CD1c-positive myeloid dendritic cell (primary cell): ENCODE data around the gene PPP4R3A.
"Not testable (repeated sequence)": the region's sequence is repeated elsewhere in the genome, so short reads cannot be mapped to it uniquely, and the experiment has no call there.

ENCODE experiments used
- DNase-seq: peaks from one replicate; pipeline ENCODE4 v3.0.0-alpha.2; 2016; ENCODE audit errors: extremely low spot score

Gene PPP4R3A

DNA sequence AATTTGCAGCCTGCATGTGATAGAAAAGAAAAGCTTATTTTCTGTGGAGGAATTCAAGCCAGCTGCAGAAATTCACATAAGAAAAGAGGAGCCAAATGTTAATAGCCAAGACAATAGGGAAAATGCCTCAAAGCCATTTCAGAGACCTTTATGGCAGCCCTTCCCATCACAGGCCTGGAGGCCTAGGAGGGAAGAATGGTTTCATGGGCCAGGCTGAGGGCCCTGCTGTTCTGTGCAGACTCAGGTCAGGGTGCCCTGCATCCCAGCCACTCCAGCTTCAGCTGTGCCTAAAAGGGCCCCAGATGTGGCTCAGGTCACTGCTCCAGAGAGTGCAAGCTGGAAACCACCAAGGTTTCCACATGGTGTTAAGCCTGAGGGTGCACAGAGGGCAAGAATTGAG lies 71.3 kb downstream of the PPP4R3A start:
- no peak for DNase-seq

DNA sequence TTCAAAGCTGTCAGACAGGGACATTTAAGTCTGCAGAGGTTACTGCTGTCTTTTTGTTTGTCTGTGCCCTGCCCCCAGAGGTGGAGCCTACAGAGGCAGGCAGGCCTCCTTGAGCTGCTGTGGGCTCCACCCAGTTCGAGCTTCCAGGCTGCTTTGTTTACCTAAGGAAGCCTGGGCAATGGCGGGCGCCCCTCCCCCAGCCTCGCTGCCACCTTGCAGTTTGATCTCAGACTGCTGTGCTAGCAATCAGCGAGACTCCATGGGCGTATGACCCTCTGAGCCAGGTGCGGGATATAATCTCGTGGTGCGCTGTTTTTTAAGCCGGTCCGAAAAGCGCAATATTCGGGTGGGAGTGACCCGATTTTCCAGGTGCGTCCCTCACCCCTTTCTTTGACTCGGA lies 73.8 kb downstream of the PPP4R3A start:
- DNase-seq, result not testable (repeated sequence)

- no peak for DNase-seq
Measured at GRCh38 chr14:91429385-91429784, 80.7 kb downstream of the PPP4R3A start.

DNA sequence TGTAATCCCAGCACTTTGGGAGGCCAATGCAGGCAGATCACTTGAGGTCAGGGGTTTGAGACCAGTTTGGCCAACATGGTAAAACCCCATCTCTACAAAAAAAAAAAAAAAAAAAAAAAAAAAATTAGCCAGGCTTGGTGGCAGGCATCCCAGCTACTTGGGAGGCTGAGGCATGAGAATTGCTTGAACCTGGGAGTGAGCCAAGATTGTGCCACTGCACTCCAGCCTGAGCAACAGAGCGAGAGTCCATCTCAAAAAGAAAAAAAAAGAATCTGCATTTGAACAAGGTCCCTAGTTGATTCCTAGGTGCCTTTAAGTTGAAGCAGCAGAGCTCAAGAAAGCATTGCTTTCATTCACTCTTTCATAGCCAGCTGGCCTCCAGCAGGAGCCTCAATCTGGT lies 81.2 kb downstream of the PPP4R3A start:
- DNase-seq, result not testable (repeated sequence)

DNA sequence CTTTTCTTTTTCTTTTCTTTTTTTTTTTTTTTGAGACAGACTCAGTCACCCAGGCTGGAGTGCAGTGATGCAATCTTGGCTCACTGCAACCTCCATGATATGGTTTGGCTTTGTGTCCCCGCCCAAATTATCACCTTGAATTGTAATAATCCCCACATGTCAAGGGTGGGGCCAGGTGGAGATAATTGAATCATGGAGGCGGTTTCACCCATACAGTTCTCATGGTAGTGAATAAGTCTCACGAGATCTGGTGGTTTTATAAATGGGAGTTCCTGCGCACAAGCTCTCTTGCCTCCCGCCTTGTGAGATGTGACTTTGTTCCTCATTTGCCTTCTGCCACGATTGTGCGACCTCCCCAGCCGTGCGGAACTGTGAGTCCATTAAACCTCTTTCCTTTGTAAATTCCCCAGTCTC lies 84.6 kb downstream of the PPP4R3A start:
- DNase-seq, result peak; percentile 41

GRCh38 chr14:91424813-91425530 lies 85.1 kb downstream of the PPP4R3A start:
- no peak for DNase-seq

DNA sequence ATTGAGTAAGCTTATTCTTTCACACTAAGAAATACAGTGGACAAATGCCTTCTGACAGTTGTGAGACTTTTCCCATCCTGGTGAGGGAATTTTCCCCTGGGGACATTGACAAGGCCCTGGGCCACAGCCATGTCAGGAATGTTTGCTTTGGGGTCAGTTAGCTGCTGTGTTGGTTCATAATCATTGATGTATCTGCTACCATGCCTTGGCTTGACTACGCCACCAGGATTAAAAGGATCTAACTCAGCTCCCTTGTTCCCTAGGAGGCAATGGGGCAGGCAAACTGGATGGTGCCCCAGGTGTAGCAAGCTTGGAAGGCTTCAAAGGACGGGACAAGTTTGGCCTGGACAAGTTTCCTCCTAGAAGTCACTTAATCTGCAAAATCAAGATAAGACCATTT lies 89.4 kb downstream of the PPP4R3A start:
- no peak for DNase-seq

DNA sequence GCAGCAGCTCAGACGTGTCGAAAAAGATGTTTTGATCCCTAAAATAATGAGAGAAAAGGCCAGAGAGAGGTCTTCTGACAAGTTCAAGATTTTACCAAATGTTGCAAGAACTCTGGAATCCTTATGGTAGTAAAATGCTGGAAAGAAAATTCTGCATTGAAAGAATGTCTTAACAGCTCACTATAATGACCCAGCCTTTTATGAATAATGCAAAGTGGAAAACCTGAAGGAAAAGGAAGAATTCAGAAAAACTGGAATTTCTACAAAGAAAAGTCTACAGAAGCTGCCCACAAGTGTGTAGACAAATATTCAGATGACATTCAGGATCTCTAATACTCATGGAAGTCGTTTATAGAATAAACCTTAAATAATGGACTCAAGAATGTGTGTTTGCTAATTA lies 90.7 kb downstream of the PPP4R3A start:
- DNase-seq, result no peak

GRCh38 chr14:91419044-91419397 lies 91.1 kb downstream of the PPP4R3A start:
- DNase-seq, result peak; percentile 58

GRCh38 chr14:91418387-91419043 lies 91.6 kb downstream of the PPP4R3A start:
- peak; percentile 78 for DNase-seq

- DNase-seq, result peak; percentile 76
Measured at GRCh38 chr14:91417983-91418386, 92.1 kb downstream of the PPP4R3A start.

DNA sequence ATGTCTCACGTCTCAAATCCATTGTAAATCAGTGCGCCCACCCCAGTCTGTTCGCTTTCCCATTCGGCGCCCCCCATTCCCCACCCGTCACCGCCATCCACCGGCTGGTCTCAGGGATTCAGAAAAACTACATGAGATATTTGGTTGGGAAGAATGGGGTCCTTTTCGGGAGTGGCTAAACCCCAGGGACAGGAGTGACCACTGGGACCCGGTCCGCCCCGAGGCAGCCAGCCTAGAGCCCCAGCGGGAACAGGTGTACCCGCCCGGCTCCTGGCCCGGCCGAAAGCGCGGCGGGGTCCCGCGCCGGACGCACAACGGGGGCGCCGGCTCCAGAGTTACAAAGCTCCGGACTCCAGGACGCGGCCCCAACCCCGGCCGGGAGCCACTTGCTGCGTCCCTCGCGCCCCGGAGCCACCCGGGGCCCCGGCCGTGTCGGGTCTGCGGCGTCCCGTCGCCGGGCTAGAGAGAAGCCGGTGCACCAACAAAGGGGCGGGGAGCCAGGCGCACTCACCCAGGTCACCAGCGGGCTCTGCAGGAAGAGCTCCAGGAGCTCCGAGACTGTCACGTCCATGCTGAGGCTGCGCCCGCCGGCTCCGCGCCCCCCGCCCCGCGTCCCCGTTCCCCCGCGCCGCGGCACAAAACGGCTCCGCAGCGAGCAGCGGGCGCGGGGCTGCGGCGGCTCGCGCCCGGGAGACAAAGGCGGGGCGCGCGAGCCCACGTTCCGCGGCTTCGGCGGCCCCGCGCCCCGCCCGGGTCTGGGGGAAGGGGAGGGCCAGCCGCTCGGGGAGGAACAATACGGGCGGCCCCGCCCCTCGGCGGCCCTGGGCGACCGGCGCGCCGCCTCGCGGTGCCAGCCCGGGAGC lies 92.8 kb downstream of the PPP4R3A start, which contains the start of gene CCDC88C:
CCDC88C (minus strand) TSS at position 701 of the 863 bp plus-strand sequence; CDS start at position 571, 130 bp downstream.
- DNase-seq, result peak; percentile 87

GRCh38 chr14:91416744-91417119 lies 93.4 kb downstream of the PPP4R3A start:
- DNase-seq, result peak; percentile 24

DNA sequence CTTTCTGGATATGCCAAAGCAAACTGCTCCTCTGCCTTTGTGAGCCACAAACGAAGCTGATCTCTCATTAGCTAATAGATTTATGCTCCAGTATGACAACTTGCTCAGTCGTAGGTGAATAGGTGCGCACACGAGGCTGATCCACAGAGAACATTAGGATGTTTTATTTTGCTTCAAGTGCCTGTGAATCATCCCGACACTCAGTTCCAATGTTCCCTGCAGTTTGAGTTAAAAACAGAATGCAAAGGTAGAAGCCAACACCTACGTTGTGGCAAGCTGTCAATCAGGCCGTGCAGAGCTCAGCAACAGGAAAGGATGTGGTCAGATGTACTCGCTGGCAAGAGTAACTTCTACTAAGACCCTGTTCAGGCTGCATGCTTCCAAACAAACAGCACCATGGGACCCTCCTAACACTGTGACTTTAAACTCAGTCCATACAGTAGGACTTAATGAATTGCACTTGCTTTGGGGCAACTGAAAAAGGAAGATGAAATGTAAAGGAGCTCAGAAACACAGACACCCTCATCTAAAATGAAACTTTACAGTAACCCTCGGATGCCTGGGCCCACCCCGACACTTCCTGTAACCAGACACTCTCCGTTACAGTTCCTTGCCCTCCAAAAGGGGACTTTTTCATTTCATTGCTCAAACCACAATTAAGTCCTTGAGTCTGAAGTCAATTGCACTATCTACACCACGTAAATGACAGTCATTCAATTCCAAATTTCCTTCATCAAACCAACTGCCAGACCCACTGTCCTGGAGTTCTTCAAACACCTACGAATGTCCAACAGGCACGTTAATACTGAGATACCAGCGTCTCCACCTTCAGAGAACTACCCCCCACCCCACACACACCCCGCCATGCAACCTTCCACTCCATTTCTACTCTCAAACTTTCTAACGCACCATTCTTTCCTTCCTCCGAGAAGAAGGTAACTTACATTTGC lies 94.0 kb downstream of the PPP4R3A start:
- DNase-seq, result peak; percentile 51

DNA sequence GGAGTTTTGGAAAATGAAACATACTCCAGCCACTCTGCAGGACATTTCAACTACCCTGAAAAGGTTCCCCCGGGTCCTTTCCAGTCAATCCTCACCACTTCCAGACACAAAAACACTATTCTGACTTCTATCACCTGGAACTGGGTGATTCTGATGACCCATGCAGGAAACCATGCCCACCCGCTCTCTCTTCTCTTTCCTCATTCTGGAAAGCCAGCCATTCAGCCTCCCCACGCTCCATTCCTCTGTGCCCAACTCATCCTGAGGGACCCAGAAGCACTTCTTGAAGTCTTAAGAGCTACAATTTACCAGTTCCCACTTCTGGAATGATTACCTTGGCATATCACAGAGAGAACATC lies 95.7 kb downstream of the PPP4R3A start:
- no peak for DNase-seq

DNA sequence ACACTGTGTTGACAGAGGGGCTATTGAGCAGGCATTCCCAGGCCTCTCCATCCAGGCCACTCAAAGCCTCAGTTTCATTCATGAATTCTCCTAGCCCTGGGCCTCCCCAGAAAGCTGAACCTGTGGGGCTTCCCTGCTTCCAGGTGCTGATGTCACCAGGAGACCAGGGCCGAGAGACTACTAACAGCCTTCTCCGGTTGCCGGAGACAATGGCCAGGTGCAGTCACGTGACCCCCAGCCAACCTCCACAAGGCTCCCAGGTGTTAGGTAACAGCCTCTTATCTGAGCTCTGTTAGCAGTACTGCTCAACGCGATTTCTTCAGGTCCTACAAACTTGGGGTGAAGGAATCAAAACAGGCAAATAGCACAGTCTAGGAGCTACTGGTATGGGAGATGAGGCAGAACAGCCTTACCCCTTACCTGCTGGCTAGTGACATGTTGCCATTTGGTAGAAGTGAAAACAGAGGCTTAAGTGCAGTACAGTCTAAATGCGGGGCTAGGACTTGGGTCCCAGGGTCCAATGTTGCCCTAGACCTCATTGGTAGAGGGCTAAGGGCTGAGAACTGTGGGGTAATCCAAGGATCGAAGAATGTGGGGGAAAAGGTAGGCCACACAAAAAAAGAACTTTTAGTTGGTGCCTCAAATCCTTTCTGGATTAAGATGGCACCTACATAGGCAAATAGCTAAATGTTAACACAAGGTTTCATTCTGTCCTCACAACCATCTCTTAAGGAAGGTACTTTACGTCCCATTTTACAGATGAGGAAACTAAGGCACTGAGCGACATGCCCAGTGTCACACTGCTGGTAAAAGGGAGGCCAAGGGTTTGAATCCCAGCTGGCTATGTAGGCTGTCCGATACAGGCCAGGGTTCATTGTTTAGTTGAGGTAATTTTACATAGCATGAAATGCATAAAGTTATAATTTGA lies 96.3 kb downstream of the PPP4R3A start:
- DNase-seq, result no peak

GRCh38 chr14:91412939-91413338 lies 97.2 kb downstream of the PPP4R3A start:
- DNase-seq, result no peak

GRCh38 chr14:91410771-91411536 lies 99.2 kb downstream of the PPP4R3A start:
- DNase-seq, result peak; percentile 4

GRCh38 chr14:91409928-91410718 lies 100.0 kb downstream of the PPP4R3A start:
- DNase-seq, result peak; percentile 6
